Measurements from ENCODE around the gene PBOV1. TPM values are rescaled to one million over a fixed set of nuclear protein-coding genes. Genes with fewer than 3 reads are reported as not detected.

Gene PBOV1
- total and polyA plus RNA-seq, 2 experiments from 2014 or later = not detected

- H3K4me3 ChIP-seq = no peak overlapping the region
Observed at GRCh38 chr6:138175596-138175995, 42.7 kb downstream of the PBOV1 start.

More at GRCh38 chr6:138175596-138175995, 42.7 kb downstream of the PBOV1 start:
- DNase-seq (ENCODE audit: low read depth in 1 of 2, low spot score in 1 of 2) = no peak
- H3K36me3 ChIP-seq = no peaks in the 10 kb centered on the region
- H3K27ac ChIP-seq = no peak overlapping the region
- no peaks in the 10 kb centered on the region for H3K27me3 ChIP-seq
- TF ChIP-seq, protein P1, sequence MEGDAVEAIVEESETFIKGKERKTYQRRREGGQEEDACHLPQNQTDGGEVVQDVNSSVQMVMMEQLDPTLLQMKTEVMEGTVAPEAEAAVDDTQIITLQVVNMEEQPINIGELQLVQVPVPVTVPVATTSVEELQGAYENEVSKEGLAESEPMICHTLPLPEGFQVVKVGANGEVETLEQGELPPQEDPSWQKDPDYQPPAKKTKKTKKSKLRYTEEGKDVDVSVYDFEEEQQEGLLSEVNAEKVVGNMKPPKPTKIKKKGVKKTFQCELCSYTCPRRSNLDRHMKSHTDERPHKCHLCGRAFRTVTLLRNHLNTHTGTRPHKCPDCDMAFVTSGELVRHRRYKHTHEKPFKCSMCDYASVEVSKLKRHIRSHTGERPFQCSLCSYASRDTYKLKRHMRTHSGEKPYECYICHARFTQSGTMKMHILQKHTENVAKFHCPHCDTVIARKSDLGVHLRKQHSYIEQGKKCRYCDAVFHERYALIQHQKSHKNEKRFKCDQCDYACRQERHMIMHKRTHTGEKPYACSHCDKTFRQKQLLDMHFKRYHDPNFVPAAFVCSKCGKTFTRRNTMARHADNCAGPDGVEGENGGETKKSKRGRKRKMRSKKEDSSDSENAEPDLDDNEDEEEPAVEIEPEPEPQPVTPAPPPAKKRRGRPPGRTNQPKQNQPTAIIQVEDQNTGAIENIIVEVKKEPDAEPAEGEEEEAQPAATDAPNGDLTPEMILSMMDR (IDR thresholded peaks at IDR 0.05; ENCODE audit: low read depth, low read length) = no peak
- H3K4me1 ChIP-seq (ENCODE audit: low read depth) = no peaks in the 10 kb centered on the region
- peaks cover 3% of the 10 kb centered on the region for H3K9me3 ChIP-seq (ENCODE audit: low read depth)

Other genes with a start within 250 kb of the PBOV1 start
- gene PERP, start 111.1 kb downstream of the PBOV1 start, total RNA-seq = 37.2 and 40.0 TPM in 2 replicates
- 46.7 and 67.9 TPM in 2 replicates for gene PERP, start 111.1 kb downstream of the PBOV1 start, polyA plus RNA-seq
- 1.1 TPM in 2 replicates for gene ARFGEF3, start 56.6 kb downstream of the PBOV1 start, total RNA-seq
- 0.11 and 0.43 TPM in 2 replicates for gene ARFGEF3, start 56.6 kb downstream of the PBOV1 start, polyA plus RNA-seq
- gene SMIM28, start 159.4 kb upstream of the PBOV1 start, total RNA-seq = not detected in 2 replicates
- not detected in 2 replicates for gene SMIM28, start 159.4 kb upstream of the PBOV1 start, polyA plus RNA-seq
- 55.9 and 62.2 TPM in 2 replicates for gene HEBP2, start 185.7 kb upstream of the PBOV1 start, total RNA-seq
- gene HEBP2, start 185.7 kb upstream of the PBOV1 start, polyA plus RNA-seq = 97.1 and 109 TPM in 2 replicates

Measured in cardiac muscle cell (in vitro differentiated cells and primary cell).